Activated CD4-positive, alpha-beta T cell treated with anti-CD3 and anti-CD28 coated beads, Interleukin-2, amount 50 U/mL, for 24 hours (primary cell): ENCODE results near the gene CEP57L1.
"Not testable (repeated sequence)": the region's sequence is repeated elsewhere in the genome, so short reads cannot be mapped to it uniquely, and the experiment has no call there.

Experiments
- DNase-seq, 2 donors: peaks; one replicate each; pipeline ENCODE4 v3.0.0-alpha.2; 2020; ENCODE audit warnings: low read depth in 1 of 2, low spot score in 1 of 2

The CEP57L1 gene

DNA sequence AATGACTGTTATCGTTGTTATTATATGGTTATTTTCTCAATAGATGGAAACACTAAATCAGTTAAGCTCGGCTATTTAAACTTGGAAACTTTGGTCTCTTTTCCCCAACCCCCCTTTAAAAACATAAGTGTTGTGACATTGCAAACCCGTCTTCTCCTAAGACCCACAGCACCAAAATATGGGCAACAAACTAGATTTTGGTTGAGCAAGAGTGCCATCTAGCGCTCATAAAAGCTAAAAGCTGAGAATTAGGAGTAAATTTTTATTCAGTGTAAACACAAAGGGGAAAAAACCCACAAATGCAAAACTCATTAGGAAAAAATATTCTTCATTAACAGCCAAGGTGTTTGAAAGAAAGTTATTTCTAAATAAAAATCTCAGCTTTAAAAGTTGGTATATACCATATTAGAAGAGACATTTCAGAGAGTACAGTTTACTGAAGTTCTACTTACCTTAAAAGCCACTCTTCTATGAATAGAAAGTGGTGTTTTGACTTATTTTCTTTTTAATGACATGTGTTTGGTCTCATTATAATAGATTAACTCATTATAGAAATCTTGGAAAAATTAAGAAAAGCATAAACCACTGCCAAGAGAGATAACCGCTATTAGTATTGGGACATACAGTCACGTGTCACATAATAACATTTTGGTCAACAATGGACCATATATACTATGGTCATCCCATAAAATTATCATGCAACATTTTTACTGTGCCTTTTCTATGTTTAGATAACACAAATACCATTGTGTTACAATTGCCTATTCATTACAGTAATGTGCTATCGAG, 21.8 kb upstream of the CEP57L1 start:
- peak in 1 of 2 donors; percentile 53 for DNase-seq

DNA sequence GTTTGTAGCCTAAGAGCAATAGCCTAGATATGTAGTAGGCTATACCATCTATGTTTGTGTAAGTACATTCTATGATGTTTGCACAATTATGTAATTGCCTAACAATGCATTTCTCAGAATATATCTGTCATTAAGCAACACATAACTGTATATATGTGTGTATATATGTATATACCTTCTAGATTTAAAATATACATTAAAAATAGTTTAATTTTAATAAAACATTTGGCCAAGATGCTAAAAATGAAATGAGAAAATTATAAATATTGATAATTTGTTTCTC, 21.2 kb upstream of the CEP57L1 start:
- no peak for DNase-seq

DNA sequence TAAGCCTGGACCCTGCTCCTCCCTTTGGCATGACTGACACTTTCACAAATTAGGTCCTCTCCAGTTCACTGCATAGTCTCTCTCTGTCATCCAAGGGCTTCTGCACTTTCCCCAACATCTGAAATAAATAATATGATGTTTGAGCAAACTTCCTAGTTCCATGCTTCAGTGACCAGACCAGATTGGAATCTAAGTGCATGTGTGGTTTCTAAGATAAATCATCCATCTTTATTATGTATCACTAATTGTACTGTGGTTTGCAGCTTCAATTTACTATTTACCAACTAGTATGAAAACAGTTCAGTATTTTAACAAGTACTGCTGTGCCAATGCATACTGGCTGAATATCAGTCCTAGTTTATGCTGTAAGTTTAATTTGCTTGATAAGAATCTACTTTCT, 19.4 kb upstream of the CEP57L1 start:
- DNase-seq, result no peak

DNA sequence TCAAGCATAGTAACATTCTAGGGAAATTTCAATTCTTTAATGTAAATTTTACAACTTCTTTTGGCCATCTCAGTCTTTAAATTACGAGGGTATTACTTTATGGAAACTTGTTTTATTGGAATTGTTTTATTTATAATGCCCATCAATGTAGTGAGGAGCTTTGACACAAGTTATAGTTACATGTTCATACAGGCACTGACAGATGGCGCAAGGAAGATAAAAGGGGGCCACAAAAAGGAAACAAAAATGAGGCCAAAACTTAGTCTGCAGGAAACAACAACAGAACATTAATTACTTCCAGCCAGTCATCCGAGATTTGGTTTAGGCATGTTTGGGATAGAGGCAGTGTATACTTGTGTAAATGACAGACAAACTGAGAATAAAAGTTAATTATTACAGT, 18.9 kb upstream of the CEP57L1 start:
- no peak for DNase-seq

DNA sequence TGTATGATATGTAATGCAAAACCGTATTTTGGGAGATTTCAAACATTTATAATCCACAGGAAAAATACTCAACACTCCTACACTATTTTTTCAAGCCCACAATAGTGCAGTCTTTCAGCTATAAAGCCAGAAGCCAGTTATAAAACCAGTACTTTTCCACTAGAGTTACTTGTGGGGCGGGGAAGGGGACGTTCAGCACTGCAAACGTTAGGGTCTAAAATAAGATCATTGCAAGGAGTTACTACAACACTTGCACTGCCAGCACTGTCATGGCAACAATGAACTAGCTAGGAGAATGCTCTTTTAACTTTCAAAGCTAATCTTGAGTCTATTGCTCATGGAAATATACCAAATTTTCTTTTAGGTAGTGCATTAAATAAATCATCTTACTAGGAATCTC, 15.3 kb upstream of the CEP57L1 start:
- DNase-seq, result no peak

DNA sequence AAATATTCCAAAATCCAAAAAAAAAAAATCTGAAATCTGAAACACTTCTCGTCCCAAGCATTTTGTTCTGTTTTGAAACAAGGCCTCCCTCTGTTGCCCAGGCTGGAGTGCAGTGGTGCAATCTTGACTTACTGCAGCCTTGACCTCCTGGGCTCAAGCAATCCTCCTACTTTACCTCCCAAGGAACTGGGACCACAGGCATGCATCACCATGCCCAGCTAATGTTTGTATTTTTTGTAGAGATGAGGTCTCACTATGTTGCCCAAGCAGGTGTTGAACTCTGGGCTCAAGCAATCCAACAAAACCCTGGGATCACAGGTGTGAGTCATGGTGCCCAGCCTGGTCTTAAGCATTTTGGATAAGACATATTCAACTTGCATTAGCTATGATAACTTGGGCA, 14.3 kb upstream of the CEP57L1 start:
- no peak for DNase-seq

DNA sequence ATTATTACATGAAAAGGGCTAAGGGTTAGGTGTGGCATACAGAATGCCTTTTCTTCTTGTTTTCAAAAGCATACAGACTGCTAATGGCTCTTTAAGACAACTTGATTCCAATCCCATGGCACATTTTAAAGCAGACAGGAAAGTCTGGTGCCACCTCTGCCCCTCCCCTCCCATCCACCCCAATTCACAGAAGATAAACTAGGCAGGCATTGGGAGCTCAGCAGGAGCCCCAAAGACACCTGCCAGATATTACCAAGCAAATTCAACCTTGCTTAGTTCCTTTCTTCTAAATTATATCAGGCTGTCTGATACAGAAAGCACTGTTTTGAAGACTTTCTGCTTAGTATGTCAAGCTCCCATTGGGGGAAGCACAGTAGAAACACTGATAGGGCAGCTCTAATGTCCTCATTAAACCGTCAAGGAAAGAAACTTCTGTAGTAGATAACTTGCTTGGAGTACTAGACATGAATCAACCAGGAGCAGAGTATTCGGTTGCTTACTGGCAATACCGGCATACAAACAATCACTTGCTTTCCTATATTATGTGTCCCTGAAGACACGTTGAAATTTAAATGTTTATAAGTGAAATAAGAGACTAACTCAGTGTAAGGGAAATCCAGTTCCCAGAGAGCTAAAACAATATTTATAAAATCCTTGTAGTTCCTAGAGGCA, 13.7 kb upstream of the CEP57L1 start:
- DNase-seq, result no peak

DNA sequence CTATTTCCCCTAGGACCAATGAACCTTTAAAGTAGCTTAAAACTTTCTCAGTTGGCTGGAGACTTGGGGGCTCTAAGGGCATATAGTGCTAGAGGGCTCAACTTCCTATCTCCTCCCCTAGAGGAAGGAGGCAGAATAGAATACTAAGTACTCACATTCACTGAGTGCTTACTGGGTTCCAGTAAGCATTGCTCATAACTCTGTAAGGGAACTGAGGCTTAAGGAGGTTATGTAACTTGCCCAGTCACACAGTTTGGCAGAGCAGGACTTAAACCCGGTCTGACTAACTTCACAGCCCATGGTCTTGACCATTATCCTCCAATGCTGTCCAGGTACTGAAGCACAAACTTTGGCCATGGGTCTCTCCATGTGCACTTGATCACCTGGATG, 13.1 kb upstream of the CEP57L1 start:
- no peak for DNase-seq

DNA sequence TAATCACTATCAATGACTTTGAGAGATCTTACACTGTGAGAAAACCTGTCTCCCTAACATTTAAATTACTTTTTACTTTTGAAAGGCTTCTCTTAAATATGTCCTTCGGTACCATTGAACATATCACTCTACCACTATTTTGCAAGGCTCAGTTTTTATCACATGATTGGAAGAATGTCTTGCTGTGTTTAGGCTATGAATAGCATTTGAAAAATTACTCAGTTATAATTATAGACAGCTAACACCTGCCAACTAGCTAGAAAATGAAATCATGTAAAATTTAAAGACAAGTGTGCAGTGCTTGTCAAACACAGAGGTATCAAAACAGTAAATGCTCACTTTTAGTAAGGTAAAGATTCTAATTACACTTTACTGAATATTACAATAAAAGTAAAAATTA, 11.7 kb upstream of the CEP57L1 start:
- DNase-seq, result no peak

DNA sequence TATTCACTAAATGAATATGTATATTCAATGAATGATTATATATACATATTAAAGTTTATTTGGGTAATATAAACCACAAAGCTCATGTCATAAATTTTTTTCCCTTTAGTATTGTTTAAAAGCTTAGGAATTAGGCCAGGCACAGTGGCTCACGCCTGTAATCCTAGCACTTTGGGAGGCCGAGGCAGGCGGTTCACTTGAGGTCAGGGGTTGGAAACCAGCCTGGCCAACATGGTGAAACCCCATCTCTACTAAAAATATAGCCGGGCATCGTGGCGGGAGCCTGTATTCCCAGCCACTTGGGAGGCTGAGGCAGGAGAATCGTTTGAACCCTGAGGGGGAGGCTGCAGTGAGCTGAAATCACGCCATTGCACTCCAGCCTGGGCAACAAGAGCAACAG, 11.2 kb upstream of the CEP57L1 start:
- not testable (repeated sequence) for DNase-seq

DNA sequence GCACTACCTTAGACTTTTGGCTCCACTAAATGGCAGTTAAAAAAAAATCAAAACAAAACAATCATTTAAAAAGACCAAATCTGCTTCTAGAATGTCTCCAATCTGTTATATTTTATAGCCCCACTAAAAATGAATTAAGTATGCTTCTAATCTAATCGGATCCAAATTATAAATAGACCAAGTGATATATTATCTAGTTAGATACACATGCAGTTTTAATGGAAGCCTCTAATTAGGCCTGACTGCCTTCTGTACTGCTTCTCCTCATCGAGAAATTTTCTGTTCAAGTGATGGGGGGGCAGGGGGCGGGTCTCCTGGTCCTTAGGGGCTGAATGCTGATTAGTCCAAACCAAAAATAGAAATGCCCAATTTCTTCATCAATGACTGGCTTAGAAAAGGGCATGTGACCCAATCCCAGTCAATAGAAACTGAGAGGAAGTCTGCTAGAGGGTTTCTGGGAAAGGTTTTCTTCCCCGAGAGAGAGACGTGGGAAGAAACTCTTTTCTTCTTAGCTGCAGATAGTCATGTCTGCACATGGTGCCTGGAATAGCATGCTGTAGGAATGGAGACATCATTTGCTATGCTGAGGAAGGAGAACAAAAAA, 7.5 kb upstream of the CEP57L1 start:
- no peak for DNase-seq

DNA sequence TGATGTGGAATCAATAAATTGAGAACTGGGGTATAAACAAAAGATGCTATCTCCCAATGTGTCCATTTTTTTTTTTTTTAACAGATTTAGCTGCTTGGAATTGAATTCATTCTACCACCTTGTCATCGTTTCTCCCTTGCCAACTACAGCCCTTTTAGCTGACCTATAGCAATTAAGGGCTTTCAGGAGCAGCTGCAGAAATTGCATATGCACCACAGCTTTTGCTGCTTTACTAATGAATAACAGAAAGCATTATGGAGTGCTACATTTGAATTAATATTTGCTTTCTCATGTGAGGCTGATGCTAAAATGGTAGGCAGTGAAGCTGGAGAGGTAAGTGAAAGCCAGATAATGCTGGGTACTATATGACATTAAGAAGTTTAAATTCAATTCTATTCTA, 6.3 kb upstream of the CEP57L1 start:
- no peak for DNase-seq

DNA sequence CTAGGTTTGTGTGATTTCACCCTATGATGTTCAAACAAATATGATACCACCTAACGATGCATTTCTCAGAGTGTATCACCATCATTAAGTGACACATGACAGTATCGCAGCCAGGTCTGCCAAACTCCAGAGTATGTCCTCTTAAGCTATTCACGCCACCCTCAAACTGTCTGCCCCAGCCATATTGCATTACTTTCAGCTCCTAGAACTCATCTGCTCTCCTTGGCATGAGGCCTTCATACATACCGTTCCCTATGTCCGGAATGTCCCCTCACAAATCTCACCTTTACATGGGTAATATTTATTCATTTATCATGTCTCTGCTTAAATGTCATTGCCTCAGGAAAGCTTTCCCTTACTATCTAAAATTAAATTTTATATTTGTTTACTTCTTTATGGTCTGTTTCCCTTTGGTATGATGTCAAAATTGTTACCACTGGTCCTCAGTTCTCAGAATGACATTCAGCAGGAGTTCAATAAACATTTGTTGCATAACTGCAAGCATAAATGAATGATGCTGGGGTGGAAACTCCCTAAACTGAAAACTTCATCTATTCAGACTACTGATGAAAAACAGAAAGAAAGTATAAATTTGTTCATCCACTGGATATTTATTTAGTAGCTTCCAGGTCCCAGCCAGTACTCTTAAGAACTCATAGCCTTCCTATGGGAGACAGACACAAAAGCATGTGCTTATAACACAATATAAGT, 3.8 kb upstream of the CEP57L1 start:
- DNase-seq, result no peak

DNA sequence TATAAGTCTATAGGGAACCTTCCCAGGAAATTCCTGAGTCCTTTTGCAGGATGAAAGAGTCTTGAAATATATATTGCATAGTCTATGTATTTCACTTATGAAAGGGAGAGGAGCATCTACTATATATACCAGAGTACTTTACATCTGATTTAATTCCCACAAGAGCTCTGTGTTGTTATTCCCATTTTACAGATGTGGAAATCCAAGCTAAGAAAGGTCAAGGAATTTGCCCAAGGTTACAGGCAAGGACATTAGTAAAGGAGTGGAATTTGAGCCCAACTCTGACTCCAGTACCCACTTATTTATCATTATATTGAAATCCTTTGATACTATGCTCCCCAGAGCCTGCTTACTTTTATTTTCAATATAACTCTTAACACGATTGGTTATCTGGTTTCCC, 3.2 kb upstream of the CEP57L1 start:
- DNase-seq, result no peak

DNA sequence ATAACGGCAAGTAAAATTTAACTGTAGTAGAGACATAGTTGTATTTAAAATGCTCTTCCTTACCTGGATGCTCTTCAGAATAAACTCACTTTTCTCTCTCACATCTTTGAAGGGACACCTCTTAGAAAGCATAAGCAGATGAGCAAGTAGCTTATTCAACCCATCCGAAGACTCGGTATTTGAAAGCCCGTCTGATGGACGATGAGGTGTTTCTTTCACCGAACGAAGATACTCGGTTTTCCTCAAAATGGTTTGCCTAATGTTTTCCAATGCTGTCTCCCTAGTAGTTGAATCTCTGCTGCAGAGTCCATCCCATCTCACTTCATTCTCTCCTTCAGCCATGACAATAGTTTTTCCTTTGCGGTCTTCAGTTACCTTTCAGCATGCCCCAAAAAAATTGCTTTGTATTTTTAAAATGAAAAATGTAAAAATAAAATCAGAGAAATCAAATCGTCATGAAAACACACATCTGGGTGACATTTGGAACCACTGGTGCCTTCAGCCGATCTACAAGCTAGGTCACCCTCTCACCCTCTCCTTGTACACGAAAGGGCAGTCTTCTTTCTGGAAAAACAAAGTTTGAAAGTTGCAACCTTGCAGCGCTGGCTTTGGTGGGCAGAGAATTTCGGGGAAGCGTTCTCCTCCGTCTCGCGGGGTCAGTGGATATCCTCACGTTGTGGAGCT, 1.4 kb upstream of the CEP57L1 start:
- no peak for DNase-seq

DNA sequence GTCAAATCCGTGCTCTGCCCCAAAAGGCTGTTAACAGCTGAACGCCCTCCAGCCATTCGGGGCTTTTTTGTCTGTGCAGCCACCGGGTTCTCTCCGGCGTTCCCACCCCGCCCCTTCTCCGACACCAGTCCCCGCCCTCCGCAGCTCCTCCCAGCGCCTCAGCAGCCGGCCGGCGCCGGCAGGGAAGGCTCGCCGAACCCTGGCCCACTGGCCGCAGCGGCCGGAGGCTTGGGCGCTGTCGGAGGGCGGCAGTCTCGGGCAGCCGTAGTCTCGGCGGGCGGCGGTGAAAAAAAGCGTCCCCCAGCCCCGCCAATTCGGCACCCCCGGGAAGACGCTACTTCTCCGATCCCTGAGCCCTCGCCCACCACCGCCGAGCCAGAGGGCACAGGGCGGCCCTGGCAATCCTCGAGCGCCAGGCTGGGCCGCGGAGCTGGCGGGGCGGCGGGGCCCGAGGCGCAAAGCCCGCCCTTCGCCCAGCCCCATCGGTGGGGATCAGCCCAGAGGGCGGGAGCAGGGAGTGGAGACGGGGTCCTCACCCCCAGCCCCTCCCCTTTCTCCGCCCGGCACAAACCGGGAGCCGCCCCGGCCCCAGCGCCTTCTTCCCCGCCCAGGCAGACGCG, 781 bp upstream of the CEP57L1 start, which contains the start of gene SESN1:
Gene SESN1 (minus strand): TSS at position 431 of the 620 bp plus-strand sequence. CDS start 773 bp downstream, outside the sequence.
- peak; percentile 65 to 77 for DNase-seq

DNA sequence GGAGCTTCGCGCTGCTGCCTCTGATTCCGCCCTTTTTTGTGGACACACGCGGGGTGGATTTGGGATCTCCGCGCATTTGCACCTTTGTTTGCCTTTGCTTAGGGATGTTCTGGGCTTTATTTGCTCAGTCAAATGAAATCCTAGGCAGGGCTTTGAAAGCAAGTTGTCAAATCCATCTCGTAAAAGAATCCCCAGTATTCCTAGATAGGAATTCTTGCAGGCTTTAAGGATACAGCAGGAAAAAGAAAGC, 453 bp downstream of the CEP57L1 start:
- no peak for DNase-seq

DNA sequence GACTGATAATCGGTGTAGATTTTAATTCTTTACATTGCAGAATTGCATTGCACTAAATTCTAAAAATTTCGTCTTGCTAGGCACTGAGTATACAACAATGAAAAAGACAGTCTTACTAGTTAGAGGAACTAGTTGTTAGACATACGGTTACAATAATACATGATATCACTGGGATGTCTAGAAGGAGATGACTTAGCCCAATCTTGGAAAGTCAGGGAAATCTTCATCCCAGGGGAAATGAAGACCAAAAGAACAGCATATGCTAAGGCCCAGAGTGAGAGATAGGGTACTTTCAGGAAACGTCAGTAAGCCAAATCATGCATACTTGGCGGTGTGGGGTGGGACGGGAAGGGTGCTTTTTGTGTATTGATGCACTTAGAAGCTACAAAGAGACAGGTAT, 901 bp downstream of the CEP57L1 start:
- DNase-seq, result no peak

DNA sequence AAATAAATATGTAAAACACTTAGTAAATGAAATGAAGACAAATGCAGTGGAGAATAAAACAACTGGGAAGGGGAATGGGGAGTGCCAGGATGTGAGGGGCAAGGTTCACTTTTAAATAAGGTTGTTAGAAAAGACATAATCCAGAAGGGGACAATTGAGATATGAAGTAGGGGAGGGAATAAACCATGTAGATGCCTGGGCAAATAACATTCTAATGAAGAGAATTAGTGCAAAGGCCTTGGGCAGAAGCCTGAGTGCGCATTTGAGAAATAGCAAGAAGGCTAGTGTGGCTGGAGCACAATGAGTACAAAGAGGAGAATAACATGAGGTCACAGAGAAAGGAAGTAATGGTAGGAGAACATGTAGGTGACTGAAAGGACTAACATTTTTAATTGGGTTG, 2.4 kb downstream of the CEP57L1 start:
- DNase-seq, result no peak

DNA sequence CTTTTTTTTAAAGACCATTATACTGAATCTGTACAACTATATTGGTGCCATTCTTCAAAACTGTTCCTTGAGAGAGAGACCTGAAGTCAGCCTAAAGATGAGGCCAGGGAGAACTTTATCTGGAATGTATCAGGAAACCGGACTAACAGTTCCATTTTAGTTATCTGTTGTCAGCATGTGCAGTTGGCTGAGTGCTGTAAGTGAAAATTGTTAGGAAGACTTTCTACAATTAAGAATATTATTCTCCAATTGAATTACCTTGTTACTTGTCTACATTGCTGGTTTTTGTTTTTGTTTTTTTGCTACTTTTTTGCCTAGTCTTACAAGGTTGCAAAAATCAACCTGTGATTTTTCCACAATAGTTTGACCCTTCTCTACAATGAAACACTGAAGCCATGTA, 7.5 kb downstream of the CEP57L1 start:
- DNase-seq, result no peak

DNA sequence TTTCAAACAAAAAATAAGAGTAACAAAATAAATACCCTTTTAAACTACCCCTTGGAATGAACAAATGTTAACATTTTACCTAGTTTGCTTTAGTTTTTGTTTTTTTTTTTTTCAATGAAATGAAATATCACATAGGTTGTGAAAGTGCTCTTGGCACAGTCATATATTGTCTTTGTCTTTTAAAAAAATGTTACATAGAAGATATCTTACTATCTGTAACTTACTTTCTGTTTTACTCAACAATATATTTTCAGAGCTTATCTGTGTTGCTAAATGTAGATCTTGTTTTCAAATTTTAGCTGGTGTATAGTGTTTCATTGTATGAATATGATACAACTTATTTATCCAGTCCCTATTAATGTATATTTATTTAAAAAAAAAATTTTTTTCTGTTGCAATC, 8.6 kb downstream of the CEP57L1 start:
- no peak for DNase-seq
